GM03348 (cell line): ENCODE measurements around the gene RFC5.
"Not testable (repeated sequence)": the region's sequence is repeated elsewhere in the genome, so short reads cannot be mapped to it uniquely, and the experiment has no call there.

Source experiments
- DNase-seq: peaks from one replicate; pipeline ENCODE4 v3.0.0; 2012; ENCODE audit warnings: low spot score

Gene RFC5

GRCh38 chr12:118015944-118016343, 559 bp upstream of the RFC5 start:
- DNase-seq = peak; percentile 11

GRCh38 chr12:118017926-118018325, 1.4 kb downstream of the RFC5 start:
- no peak for DNase-seq

GRCh38 chr12:118020036-118020435, 3.5 kb downstream of the RFC5 start:
- DNase-seq = no peak

- not testable (repeated sequence) for DNase-seq
These were observed 5.7 kb downstream of the RFC5 start for GRCh38 chr12:118022097-118022727.

GRCh38 chr12:118022728-118023109, 6.2 kb downstream of the RFC5 start:
- no peak for DNase-seq

- DNase-seq = no peak
These were observed 6.9 kb downstream of the RFC5 start for GRCh38 chr12:118023301-118023860.

GRCh38 chr12:118025168-118025567, 8.7 kb downstream of the RFC5 start:
- no peak for DNase-seq

GRCh38 chr12:118029166-118029565, 12.7 kb downstream of the RFC5 start:
- no peak for DNase-seq

- DNase-seq = no peak
These were observed 15.7 kb downstream of the RFC5 start for GRCh38 chr12:118032188-118032587.

GRCh38 chr12:118033323-118033722, 16.8 kb downstream of the RFC5 start:
- no peak for DNase-seq

GRCh38 chr12:118033902-118034301, 17.4 kb downstream of the RFC5 start:
- peak; percentile 57 for DNase-seq

GRCh38 chr12:118034429-118035189, 18.1 kb downstream of the RFC5 start:
- DNase-seq = peak; percentile 62

GRCh38 chr12:118035190-118036041, 18.9 kb downstream of the RFC5 start:
- peak; percentile 27 for DNase-seq

- no peak for DNase-seq
These were observed 20.3 kb downstream of the RFC5 start for GRCh38 chr12:118036672-118037411.

- no peak for DNase-seq
These were observed 21.6 kb downstream of the RFC5 start for GRCh38 chr12:118038137-118038536.

GRCh38 chr12:118042091-118042490, 25.6 kb downstream of the RFC5 start:
- no peak for DNase-seq

- no peak for DNase-seq
These were observed 27.6 kb downstream of the RFC5 start for GRCh38 chr12:118044075-118044474.

- no peak for DNase-seq
These were observed 28.1 kb downstream of the RFC5 start for GRCh38 chr12:118044577-118044976.

GRCh38 chr12:118046430-118046829, 29.9 kb downstream of the RFC5 start:
- DNase-seq = no peak

GRCh38 chr12:118050972-118051910, 34.7 kb downstream of the RFC5 start:
- DNase-seq = no peak
